ENCODE results near the gene CTBP2.
"Not testable (repeated sequence)": the region's sequence is repeated elsewhere in the genome, so short reads cannot be mapped to it uniquely, and the experiment has no call there.

CTBP2 gene

DNA sequence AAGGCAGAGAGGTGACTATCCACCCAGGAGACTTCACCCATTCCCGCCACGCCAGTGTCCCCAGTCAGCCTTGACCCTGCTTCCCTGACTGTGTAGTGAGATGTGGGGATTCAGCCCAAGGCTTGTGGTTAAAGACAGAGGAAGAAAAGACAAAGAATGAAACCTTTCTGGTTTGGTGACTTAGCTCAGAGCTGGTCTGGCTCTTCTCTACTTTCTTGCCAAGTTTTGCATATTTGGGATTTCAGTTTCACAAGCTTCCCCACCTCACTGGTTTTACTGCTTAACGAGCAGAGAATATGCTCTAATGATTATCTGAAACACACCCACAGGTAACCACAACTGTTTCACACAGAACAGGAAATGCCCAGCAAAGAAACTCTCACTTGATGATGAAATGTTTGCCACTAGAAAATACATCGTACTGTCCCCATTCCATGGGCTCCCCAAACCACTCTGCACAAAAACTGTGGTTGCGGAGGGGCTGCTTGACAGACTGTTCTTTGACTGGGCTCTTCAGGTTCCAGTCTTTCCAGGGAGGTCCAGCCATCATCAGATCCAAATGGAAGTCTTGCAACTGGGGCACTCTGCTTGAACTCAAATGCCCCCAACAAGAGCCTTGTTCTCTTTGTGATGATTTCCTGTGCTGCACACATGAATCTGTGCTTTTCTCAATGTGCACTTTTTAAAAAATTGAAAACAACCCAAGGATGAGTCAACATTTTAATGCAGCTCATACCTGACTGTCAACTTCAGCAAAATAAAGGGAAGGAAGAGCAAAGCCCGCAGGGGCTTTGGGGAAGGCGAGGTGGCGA is 95.5 kb downstream of the CTBP2 start:
- DNase-seq (ENCODE audit: low spot score) = no peak

DNA sequence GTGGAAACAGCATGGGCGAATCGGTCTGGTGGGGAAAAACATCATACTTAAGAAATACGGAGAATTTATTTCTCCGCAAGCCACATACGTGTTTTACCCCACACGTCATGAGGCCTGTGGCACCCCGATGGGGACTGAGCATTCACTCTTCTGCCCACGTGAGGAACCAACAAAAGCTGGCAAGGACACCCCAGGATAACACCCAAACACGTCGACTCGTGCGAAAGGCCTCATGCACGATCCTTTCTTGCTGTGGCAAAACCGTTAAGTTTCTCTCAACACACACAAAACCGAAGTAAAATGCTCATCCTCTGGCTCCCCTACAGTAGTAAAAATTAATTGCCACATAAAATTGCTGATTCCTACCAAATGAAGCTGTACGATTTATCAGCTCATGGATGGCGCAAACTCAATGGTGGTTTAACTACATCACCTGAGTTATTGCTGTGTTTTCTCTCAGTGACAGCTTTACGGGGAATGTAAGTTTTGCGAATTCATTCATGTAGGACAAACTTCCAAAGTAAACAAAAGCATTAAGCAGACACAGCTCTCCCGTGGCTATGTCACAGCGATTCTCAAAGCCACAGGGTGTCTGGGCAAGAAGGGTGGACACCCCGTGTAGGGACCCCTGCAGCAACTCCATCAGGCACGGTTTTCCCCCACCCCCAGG is 97.0 kb downstream of the CTBP2 start:
- no peak for DNase-seq (ENCODE audit: low spot score)

DNA sequence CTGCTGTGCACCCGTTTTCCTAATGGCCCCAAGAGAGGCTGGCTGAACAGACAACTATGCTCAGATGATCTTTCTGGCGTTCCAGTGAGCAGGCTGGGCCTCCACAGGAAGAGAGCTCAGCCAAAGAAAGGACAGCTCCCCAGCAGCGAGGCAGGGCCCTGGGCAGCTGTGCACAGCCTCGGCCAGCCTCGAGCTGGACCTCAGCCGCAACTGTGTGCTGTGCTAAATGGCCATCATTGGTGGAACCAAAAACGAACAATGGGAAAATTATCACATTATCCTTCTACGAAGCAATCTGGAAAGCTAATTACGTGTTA is 97.5 kb downstream of the CTBP2 start:
- DNase-seq (ENCODE audit: low spot score) = no peak

DNA sequence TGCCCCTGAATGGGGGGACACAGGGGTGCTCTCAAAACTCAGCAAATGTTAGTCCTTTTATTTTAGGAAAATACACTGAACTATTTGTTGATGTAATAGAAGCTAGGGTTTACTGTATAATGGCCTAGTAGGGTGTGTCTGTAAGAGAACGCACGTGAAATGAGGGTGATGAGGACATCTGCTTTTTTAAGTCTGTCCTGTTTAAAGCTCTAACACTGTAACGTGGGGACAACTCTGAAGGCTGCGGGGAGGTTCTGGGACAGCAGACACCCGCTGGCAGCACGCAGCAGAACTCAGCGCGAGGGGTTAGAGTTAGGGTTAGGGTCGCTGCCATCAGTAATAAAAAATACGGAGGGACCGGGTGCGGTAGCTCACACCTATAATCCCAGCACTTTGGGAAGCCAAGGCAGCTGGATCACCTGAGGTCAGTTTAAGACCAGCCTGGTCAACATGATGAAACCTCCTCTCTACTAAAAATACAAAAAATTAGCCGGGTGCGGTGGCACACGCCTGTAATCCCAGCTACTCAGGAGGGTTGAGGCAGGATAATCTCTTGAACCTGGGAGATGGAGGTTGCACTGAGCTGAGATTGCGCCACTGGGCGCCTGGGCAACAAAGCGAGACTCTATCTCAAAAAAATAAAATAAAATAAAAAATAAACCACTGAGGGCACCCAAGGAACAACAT is 98.0 kb downstream of the CTBP2 start:
- DNase-seq (ENCODE audit: low spot score) = no peak

DNA sequence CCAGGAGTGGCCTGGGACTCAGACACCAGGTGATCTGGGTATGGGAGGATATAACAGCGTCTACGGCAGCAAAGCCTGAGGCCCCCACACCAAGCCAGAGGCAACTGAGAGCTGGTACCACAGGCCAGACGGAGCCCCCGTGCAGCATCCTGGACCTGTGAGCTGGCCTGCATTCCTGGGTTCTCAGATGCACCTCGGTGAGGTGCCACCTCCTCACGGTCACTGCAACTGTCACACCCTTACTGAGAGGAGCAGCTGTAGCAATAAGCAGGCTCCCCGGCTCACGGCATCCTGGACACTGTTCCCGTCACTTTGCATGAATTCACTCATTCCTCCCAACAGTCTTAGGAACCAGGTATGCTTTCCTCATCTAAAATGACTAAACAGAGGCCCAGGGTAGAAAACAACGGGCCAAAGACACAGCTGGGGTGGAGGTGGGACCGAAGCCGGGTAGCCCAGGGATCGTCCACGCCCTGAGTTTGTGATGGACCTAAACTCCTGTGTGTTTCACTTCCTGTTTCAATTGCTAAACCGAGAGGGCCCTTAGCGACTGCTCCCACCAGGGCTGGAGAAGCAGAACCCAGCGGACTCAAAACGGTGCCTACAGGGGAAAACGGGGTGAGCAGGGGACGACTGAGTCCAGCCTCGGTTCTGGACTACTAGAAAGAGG is 98.7 kb downstream of the CTBP2 start:
- no peak for DNase-seq (ENCODE audit: low spot score)

DNA sequence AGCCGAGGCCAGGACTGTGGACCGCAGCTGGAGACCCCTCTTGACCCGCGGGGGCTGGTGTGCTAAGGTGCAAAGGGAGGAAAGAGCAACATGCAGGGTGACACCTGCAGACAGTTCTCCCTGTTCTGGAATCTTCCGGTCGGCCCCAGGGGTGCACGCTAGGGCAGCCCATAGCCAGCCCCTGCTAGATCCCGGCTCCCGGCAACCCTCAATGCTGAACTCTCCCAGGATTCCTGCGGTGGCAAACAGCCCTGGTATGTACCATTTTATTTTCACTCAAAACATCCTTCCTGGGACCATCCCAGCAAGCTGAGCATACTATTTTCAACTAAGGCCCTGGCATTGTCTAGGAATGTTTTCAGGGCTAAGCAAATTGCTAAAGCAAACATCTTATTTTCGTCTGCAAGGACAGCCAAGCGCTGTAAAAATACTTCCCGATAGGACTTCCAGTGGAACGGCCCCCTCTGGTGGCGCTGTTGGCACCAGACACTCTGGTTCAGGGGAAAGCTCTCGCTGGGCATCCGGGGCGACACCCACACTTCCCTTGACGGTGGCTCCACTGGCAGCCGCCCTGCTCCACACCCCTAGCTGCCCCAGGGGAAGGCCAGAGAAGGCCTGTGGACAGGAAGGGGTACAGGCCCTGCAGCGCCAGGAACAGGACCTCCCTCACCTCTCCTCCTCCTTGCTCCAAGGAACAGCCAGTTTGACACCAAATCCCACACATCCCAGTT is 99.4 kb downstream of the CTBP2 start:
- peak; percentile 78 for DNase-seq (ENCODE audit: low spot score)

DNA sequence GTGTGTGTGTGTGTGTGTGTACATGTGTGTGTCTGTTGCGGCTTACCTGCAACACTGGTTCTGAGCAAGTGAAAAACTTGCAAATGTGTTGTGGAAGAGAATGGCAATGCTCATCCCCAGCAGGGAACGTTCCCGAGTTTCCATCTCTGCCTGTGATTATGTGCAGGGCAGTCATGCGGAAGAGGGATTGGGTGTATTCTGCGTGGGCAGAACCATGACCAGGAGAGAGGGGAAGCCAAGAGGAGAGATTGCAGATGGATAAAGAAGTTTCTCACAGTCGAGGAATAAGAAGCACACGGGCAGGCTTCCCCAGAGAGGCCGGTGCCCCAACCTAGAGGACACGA is 99.9 kb downstream of the CTBP2 start:
- DNase-seq (ENCODE audit: low spot score) = no peak

DNA sequence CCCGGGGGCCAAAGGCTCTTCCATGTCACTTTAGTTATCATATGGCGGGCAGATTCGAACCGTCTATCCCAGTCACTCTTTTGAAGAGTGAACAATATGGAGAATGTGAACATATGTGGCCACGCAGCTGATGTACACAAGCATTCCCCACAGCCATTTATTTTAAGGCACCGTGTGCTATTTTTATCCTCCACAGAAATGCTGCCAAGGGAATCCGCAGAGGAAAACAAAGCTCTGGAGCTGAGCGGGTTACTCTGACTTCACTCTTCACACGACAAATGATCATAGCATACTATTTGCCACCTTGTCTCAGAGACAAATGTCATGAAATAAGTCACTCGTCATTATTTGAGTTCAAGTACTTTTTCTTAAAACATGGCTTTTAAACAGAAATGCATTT is 100.3 kb downstream of the CTBP2 start:
- no peak for DNase-seq (ENCODE audit: low spot score)

DNA sequence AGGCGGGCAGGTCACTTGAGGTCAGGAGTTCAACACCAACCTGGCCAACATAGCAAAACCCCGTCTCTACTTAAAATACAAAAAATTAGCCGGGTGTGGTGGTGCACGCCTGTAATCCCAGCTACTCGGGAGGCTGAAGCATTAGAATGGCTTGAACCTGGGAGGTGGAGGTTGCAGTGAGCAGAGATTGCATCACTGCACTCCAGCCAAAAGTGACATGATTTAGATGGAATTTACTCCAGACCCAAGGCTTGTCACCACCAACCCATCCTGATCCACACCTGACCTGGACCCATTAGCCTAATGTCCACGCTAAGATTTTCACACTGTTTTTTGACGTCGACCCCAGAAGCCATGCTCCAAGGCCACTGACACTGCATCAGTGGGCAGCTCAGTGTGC is 101.0 kb downstream of the CTBP2 start:
- not testable (repeated sequence) for DNase-seq (ENCODE audit: low spot score)

DNA sequence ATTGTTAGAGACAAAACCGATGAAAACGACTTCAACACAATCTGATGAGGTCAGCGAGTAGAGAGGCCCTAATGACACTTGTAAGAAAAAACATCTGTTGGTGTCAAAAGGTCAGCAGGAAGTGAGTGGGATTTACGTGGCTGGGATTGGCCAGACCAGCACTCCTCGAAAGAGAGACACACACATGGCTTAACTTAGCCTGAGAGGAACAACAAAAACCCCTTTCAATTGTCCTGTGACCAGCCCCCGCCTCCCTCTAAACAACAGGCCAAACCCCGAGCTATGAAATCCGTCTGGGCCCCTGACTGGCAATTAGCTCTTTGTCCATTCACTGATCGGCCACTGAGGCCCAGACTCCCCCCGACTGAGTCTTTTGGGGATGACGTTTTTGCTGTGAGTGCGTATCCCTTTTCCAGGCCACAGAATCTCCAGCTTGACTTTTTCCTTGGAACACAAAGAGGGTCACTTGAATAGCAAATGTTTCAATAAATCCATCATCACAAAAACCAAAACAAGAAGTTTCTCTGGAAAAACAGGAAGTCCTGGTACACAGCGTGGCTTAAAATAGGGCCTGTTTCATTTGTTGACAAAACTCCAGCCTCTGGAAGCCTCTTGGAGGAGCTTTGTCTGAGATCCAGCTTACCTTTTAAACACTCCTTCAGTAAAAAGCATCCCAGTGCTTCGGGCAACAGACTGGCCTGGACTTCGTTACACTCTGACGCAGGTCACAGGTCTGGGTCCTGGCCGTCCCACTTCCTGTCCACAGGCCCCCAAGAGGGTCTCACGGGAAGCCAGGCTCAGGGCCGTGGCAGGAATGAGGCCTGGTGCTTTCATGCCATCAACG is 103.0 kb downstream of the CTBP2 start:
- no peak for DNase-seq (ENCODE audit: low spot score)

DNA sequence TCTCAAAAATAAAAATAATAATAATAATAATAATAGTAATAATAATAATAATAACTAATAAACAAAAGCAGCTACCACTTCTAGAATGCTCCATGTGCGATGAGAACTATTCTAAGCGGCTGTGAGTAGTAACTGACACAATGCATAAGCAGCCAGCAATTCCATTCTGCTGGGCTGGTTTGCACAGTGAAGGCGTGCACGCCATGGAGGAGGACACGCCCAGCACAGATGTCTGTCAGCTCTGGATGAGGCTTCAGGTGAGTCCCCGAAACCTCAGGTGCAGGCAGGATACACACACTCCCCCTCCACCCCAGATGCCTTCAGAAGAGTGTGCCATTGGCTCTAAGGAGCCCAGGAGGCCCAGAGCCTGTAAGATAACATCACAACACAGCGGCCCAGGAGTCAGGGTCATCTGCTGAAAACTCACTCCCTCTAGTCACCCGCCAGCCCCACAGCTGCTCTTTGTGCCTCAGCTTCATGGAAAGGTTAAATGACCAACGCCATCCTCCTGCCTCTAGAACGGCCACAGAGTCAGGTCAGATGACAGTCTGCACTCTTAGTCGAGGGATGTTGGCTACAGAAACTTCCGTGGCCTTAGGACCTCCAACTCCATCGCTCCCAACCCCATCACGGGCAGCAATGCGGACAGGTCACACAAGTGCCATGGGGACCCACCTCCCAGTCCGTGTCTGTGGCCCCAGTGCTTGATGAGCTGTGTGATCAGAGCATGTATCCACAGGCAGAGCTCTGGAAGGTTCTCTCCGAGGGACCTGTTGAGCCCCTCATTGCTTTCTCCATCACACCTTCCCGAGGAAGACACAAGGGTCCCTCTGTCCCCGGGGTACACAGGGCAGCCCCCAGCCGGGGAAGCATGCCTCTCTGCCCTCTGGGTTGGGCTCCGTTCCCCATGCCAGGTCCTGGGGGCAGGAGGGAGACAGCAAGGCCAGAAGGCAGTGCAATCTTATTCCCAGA is 103.9 kb downstream of the CTBP2 start:
- DNase-seq (ENCODE audit: low spot score) = no peak

DNA sequence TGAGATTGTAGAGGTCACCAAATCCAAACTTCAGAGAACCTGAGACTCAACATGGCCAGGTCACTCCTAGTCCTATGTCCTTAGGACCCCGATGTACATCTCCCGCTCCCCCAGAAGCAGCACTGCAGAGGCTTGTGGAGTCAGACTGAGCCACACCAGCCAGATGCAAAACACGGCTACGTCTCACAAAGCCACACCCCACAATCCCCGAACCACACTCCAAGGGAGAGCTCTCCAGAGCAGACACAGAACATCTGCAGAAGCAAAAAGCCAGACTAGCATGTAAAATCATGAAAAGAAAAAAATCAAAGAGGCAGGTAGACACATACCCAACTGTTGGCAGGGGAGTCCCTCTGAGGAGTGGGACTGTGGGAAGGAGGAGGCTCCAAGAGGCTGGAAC is 104.9 kb downstream of the CTBP2 start:
- DNase-seq (ENCODE audit: low spot score) = no peak

DNA sequence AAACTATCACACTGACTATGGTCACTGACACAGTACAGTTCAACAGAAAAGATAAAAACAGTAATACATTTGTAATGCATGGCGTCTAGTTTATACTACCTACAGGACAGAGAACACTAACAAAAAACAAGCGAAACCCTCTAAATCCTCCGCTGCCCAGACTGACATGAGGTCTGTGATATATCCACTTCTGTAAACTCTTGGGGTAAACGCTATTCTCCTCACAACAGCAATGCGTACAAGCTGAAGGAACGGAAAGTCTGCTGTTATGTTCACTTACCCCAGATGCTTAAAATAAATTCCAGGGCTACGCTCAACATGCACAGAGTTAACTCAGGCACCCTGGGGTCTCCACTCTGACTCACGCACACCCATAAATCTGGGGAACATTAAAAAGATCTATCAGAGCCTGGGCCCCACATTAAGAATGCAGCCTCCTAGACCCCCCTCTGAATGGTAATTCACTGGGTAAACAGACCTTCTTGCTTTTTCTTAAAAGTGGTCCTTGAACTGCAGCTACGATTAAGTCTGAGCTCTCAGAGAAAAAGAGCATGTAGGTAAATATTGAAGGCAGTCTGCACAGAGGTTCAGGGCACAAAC is 105.6 kb downstream of the CTBP2 start:
- no peak for DNase-seq (ENCODE audit: low spot score)

DNA sequence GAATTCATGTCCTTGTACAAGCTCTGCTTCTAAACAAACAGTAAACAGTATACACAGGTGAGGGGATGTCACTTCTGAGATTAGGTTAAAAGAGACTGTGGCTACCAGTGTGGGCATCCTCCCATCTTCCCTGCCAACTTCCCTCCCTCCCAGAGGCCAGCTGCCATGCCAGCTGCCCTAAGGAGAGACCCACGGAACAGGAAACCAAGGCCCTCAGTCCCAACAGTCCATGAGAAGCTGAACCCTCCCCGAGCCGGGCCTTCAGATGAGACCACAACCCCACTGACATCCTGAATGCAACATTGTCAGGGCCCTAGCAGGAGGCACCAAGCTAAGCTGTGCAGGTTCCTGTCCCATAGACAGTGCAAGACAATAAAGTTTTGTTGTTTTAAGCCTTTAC is 106.1 kb downstream of the CTBP2 start:
- DNase-seq (ENCODE audit: low spot score) = no peak

DNA sequence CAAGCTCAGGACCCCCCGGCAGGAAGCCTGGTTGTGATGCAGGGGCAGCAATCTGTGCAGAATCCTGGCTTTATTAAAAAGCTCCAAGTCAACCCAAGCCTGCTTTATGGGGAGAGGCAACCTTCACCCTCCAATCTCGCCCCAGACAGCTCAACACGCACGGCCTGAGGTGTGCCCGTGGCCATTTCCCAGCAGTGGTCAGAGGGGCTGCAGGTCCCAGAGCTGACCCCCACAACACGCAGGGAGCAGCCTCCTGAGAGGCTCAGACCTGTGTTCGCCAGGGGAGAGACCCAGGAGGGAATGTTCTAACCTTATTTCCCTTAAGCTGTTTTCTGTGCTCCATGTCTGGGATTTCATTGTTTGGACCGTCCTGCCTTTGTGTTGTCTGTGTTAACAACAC is 108.2 kb downstream of the CTBP2 start:
- DNase-seq (ENCODE audit: low spot score) = no peak

DNA sequence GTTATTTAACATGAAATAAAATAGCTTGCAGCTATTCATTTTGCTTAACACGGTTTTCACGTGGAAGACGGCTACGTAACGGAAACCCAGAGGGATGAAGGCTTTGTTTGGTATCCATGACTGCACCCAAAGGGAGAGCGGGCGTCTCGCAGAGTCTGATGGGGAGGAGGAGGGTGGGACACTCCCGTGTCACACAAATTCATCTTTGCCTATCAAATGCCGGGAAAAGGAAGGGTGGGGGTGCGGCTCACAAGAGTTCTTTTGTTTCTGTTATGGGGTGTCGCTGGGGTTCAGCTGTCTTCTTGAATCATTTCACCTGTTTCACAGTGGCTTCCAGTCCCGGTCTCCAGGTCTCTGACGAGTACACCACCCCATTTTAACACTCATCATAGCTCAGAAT is 110.0 kb downstream of the CTBP2 start:
- no peak for DNase-seq (ENCODE audit: low spot score)

DNA sequence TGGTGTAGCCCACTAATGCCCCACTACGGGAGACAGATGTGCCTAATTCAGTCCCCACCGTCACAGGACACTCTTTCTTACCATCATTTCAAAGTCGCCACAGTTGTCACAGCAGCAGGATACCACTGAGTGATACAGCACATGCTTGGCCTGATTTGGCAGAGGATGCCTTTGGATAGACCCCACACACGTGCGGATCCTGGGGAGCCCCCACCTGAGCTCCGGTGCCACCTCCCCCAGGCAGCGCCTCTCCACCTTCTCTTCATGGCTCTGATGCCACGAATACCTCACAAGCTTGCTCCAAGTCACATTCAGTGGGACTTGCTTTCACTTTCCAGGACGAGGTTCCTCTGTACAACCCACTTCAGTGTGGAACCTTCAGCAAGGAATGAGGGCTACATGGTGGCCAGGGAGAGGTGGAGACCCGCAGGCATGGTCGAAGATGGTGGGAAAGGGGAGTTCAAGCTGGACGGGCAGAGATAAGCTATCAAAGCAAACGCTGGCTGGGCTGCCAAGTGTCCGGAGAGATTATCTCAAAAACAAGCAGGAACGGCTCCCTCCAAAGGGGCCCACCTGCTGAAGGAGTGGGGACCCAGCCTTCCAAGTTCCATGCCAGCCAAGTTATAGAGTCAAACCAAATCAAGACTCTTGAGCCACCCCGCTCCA is 111.0 kb downstream of the CTBP2 start:
- DNase-seq (ENCODE audit: low spot score) = no peak

DNA sequence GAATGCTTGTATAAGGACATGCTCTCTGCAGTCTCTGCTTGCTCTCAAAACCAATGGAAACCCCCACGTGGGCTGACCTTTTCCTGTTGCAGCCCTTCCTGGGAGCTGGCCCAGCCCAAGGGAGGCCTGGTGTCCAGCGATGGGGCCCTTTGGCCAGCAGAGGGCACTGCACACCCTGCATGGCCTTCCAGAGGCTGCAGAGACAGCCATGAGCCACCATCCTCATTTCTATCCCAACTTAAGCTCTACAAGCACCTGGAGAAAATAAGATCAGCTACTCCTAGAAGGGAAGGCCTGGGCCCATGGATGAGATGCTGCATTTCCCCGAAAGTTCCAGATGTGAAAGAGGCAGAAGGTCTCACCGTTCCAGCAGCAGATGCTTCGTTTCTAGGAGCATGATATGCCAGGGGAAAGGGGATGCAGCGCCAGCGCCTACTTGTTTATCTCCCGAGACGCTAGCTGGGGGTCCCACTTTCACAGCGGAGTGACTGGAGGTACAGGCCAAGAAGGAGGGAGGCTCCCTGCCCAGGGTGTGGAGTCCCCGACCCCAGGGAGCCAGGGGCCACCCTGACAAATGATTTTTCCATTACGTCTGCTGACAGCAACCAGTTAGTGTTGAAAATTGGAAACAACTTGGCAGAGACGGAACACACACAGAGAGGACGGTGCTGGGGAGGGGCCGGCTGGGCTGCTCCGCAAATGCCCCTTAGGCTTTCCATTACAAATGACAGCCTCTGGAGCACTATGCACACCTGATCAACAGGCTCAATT is 112.1 kb downstream of the CTBP2 start:
- peak; percentile 83 for DNase-seq (ENCODE audit: low spot score)

All from D341Med (cell line).